A673 (cell line): ENCODE measurements around the gene DGKH. TPM values are rescaled to one million over a fixed set of nuclear protein-coding genes. Genes with fewer than 3 reads are reported as not detected.
"Not testable (repeated sequence)": the region's sequence is repeated elsewhere in the genome, so short reads cannot be mapped to it uniquely, and the experiment has no call there.

Experiments
- BruUV-seq: library from RNA; stranded (reverse); fragments of 400-500 nt; replicated peaks from 2 replicates; lab custom pipeline; 2021; lab: Mats Ljungman, UMichigan
- CTCF ChIA-PET: fragments of 300-600 bp; sonication (Branson Sonifier 250); formaldehyde crosslinking; loops from one replicate; lab custom pipeline; 2022; ENCODE audit warnings: antibody characterized with exemption; lab: Charles Lee
- POLR2A ChIA-PET: fragments of 300-600 bp; sonication (Branson Sonifier 250); formaldehyde crosslinking; loops from one replicate; lab custom pipeline; 2022; ENCODE audit warnings: antibody characterized with exemption; ENCODE audit not compliant: low non-redundant PET; lab: Charles Lee
- DNase-seq: peaks from one replicate; pipeline ENCODE4 v3.0.0-alpha.2; 2015; ENCODE audit warnings: low spot score
- H3K27ac ChIP-seq: fragments of 200-600 bp; sonication (generic); 2 replicates; pipeline ENCODE4 v1.5.1; 2016; ENCODE audit warnings: mixed run types, low read depth, mild to moderate bottlenecking, mixed read lengths, antibody characterized with exemption, low read length; ENCODE audit not compliant: poor library complexity, severe bottlenecking
- H3K27me3 ChIP-seq: fragments of 200-600 bp; sonication (generic); replicated peaks from 2 replicates; pipeline ENCODE4 v1.6.1; 2017; ENCODE audit warnings: mixed run types, low read depth, mild to moderate bottlenecking, mixed read lengths, antibody characterized with exemption, low read length; ENCODE audit not compliant: insufficient read depth, poor library complexity
- H3K36me3 ChIP-seq: fragments of 200-600 bp; sonication (generic); 2 replicates; pipeline ENCODE4 v1.6.1; 2016; ENCODE audit warnings: mixed run types, mild to moderate bottlenecking, mixed read lengths, antibody characterized with exemption, low read length; ENCODE audit not compliant: insufficient read depth, poor library complexity, severe bottlenecking
- H3K4me1 ChIP-seq: fragments of 200-600 bp; sonication (generic); 2 replicates; pipeline ENCODE4 v1.6.1; 2017; ENCODE audit warnings: mixed run types, mild to moderate bottlenecking, mixed read lengths, antibody characterized with exemption, low read length; ENCODE audit not compliant: insufficient read depth, poor library complexity, severe bottlenecking
- H3K4me3 ChIP-seq: fragments of 200-600 bp; sonication (generic); 2 replicates; pipeline ENCODE4 v1.5.1; 2016; ENCODE audit warnings: low read depth, mixed run types, mild to moderate bottlenecking, mixed read lengths, low read length; ENCODE audit not compliant: poor library complexity, severe bottlenecking
- H3K9me3 ChIP-seq: fragments of 200-600 bp; sonication (generic); 2 replicates; pipeline ENCODE4 v1.6.1; 2016; ENCODE audit warnings: mixed run types, low read depth, mild to moderate bottlenecking, mixed read lengths, antibody characterized with exemption, low read length; ENCODE audit not compliant: poor library complexity, severe bottlenecking
- EZH2 ChIP-seq: fragments of 200-600 bp; sonication (generic); IDR thresholded peaks from 2 replicates; pipeline ENCODE4 v1.6.1; 2017; ENCODE audit warnings: borderline replicate concordance, low read depth, mild to moderate bottlenecking, mixed read lengths, antibody characterized with exemption, low read length; ENCODE audit not compliant: poor library complexity, severe bottlenecking
- intact Hi-C: fragments of 100-400 bp; cut with micrococcal nuclease; formaldehyde crosslinking; loops from one replicate; pipeline ENCODE4 v1.10.0; 2022; ENCODE audit not compliant: unreplicated experiment
- total RNA-seq: library from RNA; stranded (reverse); gene quantifications from 2 replicates; pipeline ENCODE4 v1.2.3, GENCODE V29; 2021
- TF ChIP-seq, protein P1 (sequence below): fragments of 300-800, 200-600 bp; sonication (generic); conservative IDR thresholded peaks from 2 replicates; pipeline ENCODE4 v1.5.1; 2017; ENCODE audit warnings: low read depth, mild to moderate bottlenecking, antibody characterized with exemption, low read length, moderate library complexity, mixed read lengths

Gene DGKH
- total RNA-seq, 1 experiment from 2014 or later, result 13.8 TPM

DNA sequence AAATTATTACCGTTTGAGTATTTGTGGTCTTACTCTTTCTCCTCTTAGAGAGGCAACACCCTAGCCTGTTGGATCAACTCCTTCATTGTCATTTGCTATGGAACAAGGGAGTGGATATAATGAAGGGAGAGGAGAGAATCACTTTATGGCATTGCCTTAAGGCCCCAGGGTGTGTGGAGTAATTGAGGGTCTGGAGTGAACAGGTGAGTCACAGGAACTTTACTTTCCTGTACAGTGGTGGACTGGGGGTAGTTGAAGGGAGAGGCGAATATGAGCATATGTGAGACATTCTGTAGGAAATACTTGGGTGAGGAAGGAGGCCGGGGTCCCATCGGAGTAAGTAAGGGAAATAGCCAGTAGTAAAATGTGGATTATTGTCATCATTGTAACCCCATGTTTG, 17.0 kb downstream of the DGKH start:
- H3K4me3 ChIP-seq, result no peak overlapping the region
- peaks cover 7% of the 10 kb centered on the region for H3K4me1 ChIP-seq
- no peak for DNase-seq
- intact Hi-C loops, result no loop called here
- no peak overlapping the region for H3K27ac ChIP-seq
- TF ChIP-seq EZH2, result no peak
- TF ChIP-seq, protein P1, sequence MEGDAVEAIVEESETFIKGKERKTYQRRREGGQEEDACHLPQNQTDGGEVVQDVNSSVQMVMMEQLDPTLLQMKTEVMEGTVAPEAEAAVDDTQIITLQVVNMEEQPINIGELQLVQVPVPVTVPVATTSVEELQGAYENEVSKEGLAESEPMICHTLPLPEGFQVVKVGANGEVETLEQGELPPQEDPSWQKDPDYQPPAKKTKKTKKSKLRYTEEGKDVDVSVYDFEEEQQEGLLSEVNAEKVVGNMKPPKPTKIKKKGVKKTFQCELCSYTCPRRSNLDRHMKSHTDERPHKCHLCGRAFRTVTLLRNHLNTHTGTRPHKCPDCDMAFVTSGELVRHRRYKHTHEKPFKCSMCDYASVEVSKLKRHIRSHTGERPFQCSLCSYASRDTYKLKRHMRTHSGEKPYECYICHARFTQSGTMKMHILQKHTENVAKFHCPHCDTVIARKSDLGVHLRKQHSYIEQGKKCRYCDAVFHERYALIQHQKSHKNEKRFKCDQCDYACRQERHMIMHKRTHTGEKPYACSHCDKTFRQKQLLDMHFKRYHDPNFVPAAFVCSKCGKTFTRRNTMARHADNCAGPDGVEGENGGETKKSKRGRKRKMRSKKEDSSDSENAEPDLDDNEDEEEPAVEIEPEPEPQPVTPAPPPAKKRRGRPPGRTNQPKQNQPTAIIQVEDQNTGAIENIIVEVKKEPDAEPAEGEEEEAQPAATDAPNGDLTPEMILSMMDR, result no peak
- POLR2A ChIA-PET, result no interaction called here
- no peaks in the 10 kb centered on the region for H3K9me3 ChIP-seq
- no peaks in the 10 kb centered on the region for H3K27me3 ChIP-seq
- CTCF ChIA-PET, result no interaction called here
- no peaks in the 10 kb centered on the region for H3K36me3 ChIP-seq
- no TSS peak for BruUV-seq

DNA sequence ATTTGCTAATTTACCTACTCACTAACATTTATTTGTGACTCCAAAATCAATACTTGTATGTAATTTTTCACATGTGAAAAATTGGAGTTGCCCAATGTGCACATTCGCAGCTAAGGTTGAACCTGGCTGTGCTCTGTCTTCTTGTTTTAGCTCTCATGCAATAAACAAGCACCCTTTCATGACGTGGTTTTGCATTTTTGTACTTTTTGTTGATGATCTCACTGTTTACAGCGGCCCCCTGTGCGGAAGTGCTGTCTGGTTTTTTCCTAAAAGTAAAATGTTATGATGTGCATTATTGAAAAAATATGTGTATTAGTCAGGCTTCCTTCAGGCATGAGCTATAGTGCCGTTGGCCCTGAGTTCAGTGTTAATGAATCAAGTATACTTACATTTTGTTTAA, 18.1 kb downstream of the DGKH start:
- POLR2A ChIA-PET, result no interaction called here
- Histone ChIP-seq H3K36me3 (no peaks in the 10 kb centered on the region), H3K9me3 (no peaks in the 10 kb centered on the region), H3K27me3 (no peaks in the 10 kb centered on the region), H3K27ac (no peak overlapping the region), H3K4me1 (peaks cover 7% of the 10 kb centered on the region), H3K4me3 (no peak overlapping the region)
- CTCF ChIA-PET, result no interaction called here
- no peak for TF ChIP-seq EZH2
- TF ChIP-seq, protein P1, result no peak
- intact Hi-C loops, result no loop called here
- no peak for DNase-seq
- no TSS peak for BruUV-seq

GRCh38 chr13:42068886-42069285, 20.4 kb downstream of the DGKH start:
- no TSS peak for BruUV-seq
- H3K27me3 ChIP-seq, result no peaks in the 10 kb centered on the region
- no peaks in the 10 kb centered on the region for H3K36me3 ChIP-seq
- ChIA-PET CTCF (no interaction called here), POLR2A (no interaction called here)
- H3K4me3 ChIP-seq, result no peak overlapping the region
- H3K4me1 ChIP-seq, result peaks cover 7% of the 10 kb centered on the region
- H3K27ac ChIP-seq, result no peak overlapping the region
- no peaks in the 10 kb centered on the region for H3K9me3 ChIP-seq
- intact Hi-C loops, result no loop called here
- TF ChIP-seq, protein P1, result no peak
- TF ChIP-seq EZH2, result no peak
- DNase-seq, result no peak

DNA sequence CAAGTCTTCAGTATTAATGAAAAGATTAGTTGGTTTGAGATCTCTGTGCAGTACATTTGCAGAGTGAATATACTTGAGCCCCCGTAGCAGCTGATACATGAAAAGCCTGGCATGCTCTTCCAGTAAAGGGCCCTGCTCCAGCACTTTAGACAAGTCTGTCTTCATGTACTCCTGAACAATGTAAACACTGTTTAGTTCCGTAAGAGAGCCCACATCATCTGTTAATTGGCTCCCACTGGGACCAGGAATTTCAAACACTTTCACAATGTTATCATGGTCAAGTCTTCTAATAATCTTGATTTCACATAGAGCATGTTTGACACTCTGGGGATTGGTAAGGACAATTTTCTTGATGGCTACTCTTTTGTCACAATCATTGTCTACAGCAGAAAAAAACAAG, 22.2 kb downstream of the DGKH start:
- H3K27ac ChIP-seq, CTCF ChIA-PET, H3K4me1 ChIP-seq, DNase-seq, BruUV-seq, intact Hi-C loops, POLR2A ChIA-PET, H3K4me3 ChIP-seq, H3K27me3 ChIP-seq, H3K36me3 ChIP-seq, H3K9me3 ChIP-seq: not testable (repeated sequence)

- H3K27me3 ChIP-seq, DNase-seq, H3K36me3 ChIP-seq, H3K9me3 ChIP-seq, intact Hi-C loops, CTCF ChIA-PET, POLR2A ChIA-PET, BruUV-seq, H3K4me1 ChIP-seq, H3K27ac ChIP-seq, H3K4me3 ChIP-seq: not testable (repeated sequence)
Observed at GRCh38 chr13:42071179-42071578, 22.7 kb downstream of the DGKH start.
